Body of pancreas (tissue), 4 donors: Measurements from ENCODE around the gene ZNF550. TPM values are rescaled to one million over a fixed set of nuclear protein-coding genes. Genes with fewer than 3 reads are reported as not detected.

ENCODE experiments used
- ATAC-seq: fragments of 150-250 bp; one replicate; pipeline ENCODE4 v1.9.1; 2016
- DNase-seq, 4 donors: peaks; one replicate each; pipeline ENCODE4 v3.0.0-alpha.2; 2019
- H3K27ac ChIP-seq, 4 donors: fragments of 200-600 bp; sonication (generic); 1 replicate in 3 of 4; 2 replicates in 1 of 4; pipeline versions ENCODE4 v1.5.1 to v1.6.1; 2016 to 2019; ENCODE audit warnings: mild to moderate bottlenecking in 1 of 4, mixed read lengths in 1 of 4, moderate library complexity in 1 of 4
- H3K27me3 ChIP-seq, 2 donors: fragments of 200-600 bp; sonication (generic); one replicate each; pipeline ENCODE4 v1.6.0; 2016; ENCODE audit warnings: mild to moderate bottlenecking in 1 of 2
- H3K36me3 ChIP-seq, 2 donors: fragments of 200-600 bp; sonication (generic); replicated peaks in 1 of 2; 2 replicates each; pipeline ENCODE4 v1.5.1; 2016; ENCODE audit warnings: low read depth in 2 of 2; ENCODE audit not compliant: insufficient read depth in 1 of 2
- H3K4me1 ChIP-seq: fragments of 200-600 bp; sonication (generic); one replicate; pipeline ENCODE4 v1.6.0; 2016
- H3K4me3 ChIP-seq, 2 donors: fragments of 200-600 bp; sonication (generic); 1 replicate in 1 of 2; 2 replicates in 1 of 2; pipeline ENCODE4 v1.5.1; 2016 to 2019
- H3K9me3 ChIP-seq, 3 donors: fragments of 200-600 bp; sonication (generic); 1 replicate in 2 of 3; 2 replicates in 1 of 3; pipeline ENCODE4 v1.5.1; 2016
- POLR2A ChIP-seq, 3 donors: fragments of 450-650 bp; IDR thresholded peaks; one replicate each; pipeline ENCODE4 v1.6.1; 2016; ENCODE audit warnings: antibody characterized with exemption in 3 of 3, mild to moderate bottlenecking in 2 of 3
- WGBS, 2 donors: methylation state at CpG; one replicate each; pipeline ENCODE4 v1.1.5; 2017; 5-methylcytosine and 5-hydroxymethylcytosine counted together
- intact Hi-C: fragments of 100-400 bp; cut with DNase I; formaldehyde crosslinking; loops from one replicate; pipeline ENCODE4 v1.15.1; 2023
- total RNA-seq, 2 donors: library from RNA; depleted of rRNA; stranded (reverse); fragments of >200 nt; gene quantifications; one replicate each; pipeline ENCODE4 v1.1.0, GENCODE V29; 2016
- TF ChIP-seq, protein P1 (sequence below), 7 experiments: fragments of 450-650 bp in 4 of 7; fragments of 200-600 bp in 3 of 7; sonication (generic) in 3 of 7; IDR thresholded peaks; one replicate each; pipeline ENCODE4 v1.5.1; 2016 to 2019; ENCODE audit warnings: antibody characterized with exemption in 7 of 7

Gene ZNF550
- total RNA-seq, 2 donors from 2014 or later, result 4.9 to 5.7 TPM

GRCh38 chr19:57576661-57577060 is 17.0 kb upstream of the ZNF550 start:
- H3K27me3 ChIP-seq, result no peaks in the 10 kb centered on the region
- no peak overlapping the region for H3K27ac ChIP-seq
- no peak overlapping the region for H3K4me3 ChIP-seq
- H3K9me3 ChIP-seq, result peaks cover 0 to 52% (median 6%) of the 10 kb centered on the region in 3 donors
- TF ChIP-seq, protein P1, sequence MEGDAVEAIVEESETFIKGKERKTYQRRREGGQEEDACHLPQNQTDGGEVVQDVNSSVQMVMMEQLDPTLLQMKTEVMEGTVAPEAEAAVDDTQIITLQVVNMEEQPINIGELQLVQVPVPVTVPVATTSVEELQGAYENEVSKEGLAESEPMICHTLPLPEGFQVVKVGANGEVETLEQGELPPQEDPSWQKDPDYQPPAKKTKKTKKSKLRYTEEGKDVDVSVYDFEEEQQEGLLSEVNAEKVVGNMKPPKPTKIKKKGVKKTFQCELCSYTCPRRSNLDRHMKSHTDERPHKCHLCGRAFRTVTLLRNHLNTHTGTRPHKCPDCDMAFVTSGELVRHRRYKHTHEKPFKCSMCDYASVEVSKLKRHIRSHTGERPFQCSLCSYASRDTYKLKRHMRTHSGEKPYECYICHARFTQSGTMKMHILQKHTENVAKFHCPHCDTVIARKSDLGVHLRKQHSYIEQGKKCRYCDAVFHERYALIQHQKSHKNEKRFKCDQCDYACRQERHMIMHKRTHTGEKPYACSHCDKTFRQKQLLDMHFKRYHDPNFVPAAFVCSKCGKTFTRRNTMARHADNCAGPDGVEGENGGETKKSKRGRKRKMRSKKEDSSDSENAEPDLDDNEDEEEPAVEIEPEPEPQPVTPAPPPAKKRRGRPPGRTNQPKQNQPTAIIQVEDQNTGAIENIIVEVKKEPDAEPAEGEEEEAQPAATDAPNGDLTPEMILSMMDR (IDR thresholded peaks at IDR 0.05), result no peak
- TF ChIP-seq POLR2A (IDR thresholded peaks at IDR 0.05), result no peak
- H3K36me3 ChIP-seq, result peaks cover 21 to 23% of the 10 kb centered on the region in 2 donors
- intact Hi-C loops, result no loop called here
- H3K4me1 ChIP-seq, result peaks cover 9% of the 10 kb centered on the region
- ATAC-seq, result no peak
- DNase-seq, result no peak

DNA sequence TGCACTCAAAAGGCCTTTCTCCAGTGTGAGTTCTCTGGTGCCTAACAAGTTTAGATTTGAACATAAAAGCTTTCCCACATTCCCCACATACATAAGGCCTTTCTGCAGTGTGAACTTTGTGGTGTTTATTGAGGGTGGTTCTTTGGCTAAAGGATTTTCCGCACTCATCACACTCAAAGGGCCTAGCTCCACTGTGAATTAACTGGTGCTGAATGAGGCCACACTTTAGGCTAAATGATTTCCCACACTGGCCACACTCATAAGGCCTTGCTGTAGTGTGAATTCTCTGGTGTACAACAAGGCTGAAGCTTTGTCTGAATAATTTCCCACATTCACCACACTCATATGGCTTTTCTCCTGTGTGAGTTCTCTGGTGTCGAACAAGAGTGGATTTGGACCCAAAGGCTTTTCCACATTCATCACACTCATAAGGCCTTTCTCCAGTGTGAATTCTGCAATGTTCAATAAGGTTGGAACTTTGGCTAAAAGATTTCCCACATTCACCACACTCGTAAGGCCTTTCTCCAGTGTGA is 12.8 kb upstream of the ZNF550 start:
- H3K27me3 ChIP-seq, result no peaks in the 10 kb centered on the region
- H3K9me3 ChIP-seq, result peaks cover 0 to 93% (median 6%) of the 10 kb centered on the region in 3 donors
- H3K4me1 ChIP-seq, result no peaks in the 10 kb centered on the region
- H3K4me3 ChIP-seq, result no peak overlapping the region
- intact Hi-C loops, result no loop called here
- no peak for ATAC-seq
- TF ChIP-seq POLR2A (IDR thresholded peaks at IDR 0.05), result no peak
- TF ChIP-seq, protein P1 (IDR thresholded peaks at IDR 0.05), result no peak
- H3K27ac ChIP-seq, result no peak overlapping the region
- no peak for DNase-seq
- peaks cover 21 to 23% of the 10 kb centered on the region in 2 donors for H3K36me3 ChIP-seq
- WGBS, 2 donors, result 99 to 100% methylated on average over 3 of the region's 3 CpGs

DNA sequence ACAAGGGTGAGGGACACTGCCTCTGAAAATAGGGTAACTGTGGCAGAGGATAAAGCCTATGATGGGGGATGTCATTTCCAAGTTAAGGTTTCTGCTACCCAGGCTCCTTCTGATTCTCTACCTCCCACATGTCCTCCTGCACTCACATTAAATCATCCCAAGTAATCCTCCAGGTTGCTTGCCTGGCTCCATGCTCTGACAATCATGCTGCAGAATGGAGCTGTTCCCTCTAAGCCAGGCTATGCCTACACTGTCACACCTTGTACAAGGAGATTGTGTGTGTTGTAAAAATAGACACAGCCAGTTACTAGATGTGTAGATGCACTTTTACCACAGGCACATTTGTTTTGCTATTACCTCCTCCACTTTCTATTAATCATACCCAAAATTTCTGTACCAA is 11.0 kb upstream of the ZNF550 start:
- Histone ChIP-seq H3K4me3 (no peak overlapping the region), H3K36me3 (peaks cover 21 to 23% of the 10 kb centered on the region in 2 donors), H3K4me1 (no peaks in the 10 kb centered on the region), H3K27me3 (no peaks in the 10 kb centered on the region), H3K27ac (no peak overlapping the region), H3K9me3 (peaks cover 0 to 99% (median 6%) of the 10 kb centered on the region in 3 donors)
- no peak for ATAC-seq
- intact Hi-C loops, result no loop called here
- DNase-seq, result no peak
- TF ChIP-seq POLR2A (IDR thresholded peaks at IDR 0.05), result no peak
- TF ChIP-seq, protein P1 (IDR thresholded peaks at IDR 0.05), result no peak

- intact Hi-C loops, result no loop called here
- WGBS, 2 donors, result 51 to 56% methylated on average over 6 to 7 of the region's 7 CpGs
- DNase-seq, result no peak
- Histone ChIP-seq H3K27me3 (no peaks in the 10 kb centered on the region), H3K36me3 (no peaks in the 10 kb centered on the region), H3K27ac (no peak overlapping the region), H3K9me3 (peaks cover 0 to 73% (median 2%) of the 10 kb centered on the region in 3 donors), H3K4me3 (no peak overlapping the region), H3K4me1 (no peaks in the 10 kb centered on the region)
- no peak for TF ChIP-seq POLR2A (IDR thresholded peaks at IDR 0.05)
- TF ChIP-seq, protein P1 (IDR thresholded peaks at IDR 0.05), result no peak
- ATAC-seq, result no peak
Measured at GRCh38 chr19:57566396-57567265, 7.0 kb upstream of the ZNF550 start.
